ENCODE results near the gene KRTAP9-7.
"Not testable (repeated sequence)": the region's sequence is repeated elsewhere in the genome, so short reads cannot be mapped to it uniquely, and the experiment has no call there.

The KRTAP9-7 gene

GRCh38 chr17:41254861-41255260, 20.6 kb upstream of the KRTAP9-7 start:
- Histone ChIP-seq H3K36me3 (ENCODE audit: insufficient read depth, low read length) (no peaks in the 10 kb centered on the region), H3K4me1 (ENCODE audit: insufficient read depth, low read length) (no peaks in the 10 kb centered on the region), H3K9me3 (ENCODE audit: low read length) (no peaks in the 10 kb centered on the region), H3K9ac (ENCODE audit: low read length) (no peak overlapping the region), H3K27ac (ENCODE audit: low read depth, low read length) (no peak overlapping the region), H3K4me3 (ENCODE audit: low read depth in 1 of 2, low read length in 2 of 2) (no peak overlapping the region), H3K27me3 (ENCODE audit: control insufficient read depth in 1 of 2, insufficient read depth in 2 of 2, low read length in 2 of 2) (no peaks in the 10 kb centered on the region)

DNA sequence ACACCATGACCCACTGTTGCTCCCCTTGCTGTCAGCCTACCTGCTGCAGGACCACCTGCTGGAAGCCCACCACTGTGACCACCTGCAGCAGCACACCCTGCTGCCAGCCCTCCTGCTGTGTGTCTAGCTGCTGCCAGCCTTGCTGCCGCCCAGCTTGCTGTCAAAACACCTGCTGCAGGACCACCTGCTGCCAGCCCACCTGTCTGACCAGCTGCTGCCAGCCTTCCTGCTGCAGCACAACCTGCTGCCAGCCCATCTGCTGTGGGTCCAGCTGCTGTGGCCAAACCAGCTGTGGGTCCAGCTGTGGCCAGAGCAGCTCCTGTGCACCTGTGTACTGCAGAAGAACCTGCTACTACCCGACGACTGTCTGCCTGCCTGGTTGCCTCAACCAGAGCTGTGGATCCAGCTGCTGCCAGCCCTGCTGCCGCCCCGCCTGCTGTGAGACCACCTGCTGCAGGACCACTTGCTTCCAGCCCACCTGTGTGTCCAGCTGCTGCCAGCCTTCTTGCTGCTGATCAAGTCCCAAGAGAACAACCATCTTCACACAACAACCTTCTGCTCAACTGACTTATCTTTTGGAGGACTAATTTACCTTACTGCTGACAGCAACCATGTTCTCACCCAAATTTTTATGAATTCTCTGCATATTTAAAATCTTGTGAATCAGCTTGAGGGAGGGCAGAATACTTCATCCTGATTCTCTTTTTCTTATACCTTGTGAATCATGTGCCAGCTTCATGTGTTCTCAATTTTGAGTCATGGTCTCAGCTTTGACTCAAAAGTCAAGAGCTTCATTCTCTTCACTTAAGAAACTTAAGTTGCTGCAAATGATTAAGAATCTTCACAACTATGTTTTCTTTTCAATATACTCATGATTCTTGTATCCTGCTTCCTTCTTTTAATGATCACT, 19.9 kb upstream of the KRTAP9-7 start, which contains the start of gene KRTAP9-9:
Gene KRTAP9-9, plus strand, starts transcription at position 4 of the 910 bp plus-strand sequence.
- not testable (repeated sequence) for H3K27me3 ChIP-seq (ENCODE audit: control insufficient read depth in 1 of 2, insufficient read depth in 2 of 2, low read length in 2 of 2); H3K4me1 ChIP-seq (ENCODE audit: insufficient read depth, low read length); H3K36me3 ChIP-seq (ENCODE audit: insufficient read depth, low read length); H3K9me3 ChIP-seq (ENCODE audit: low read length); H3K9ac ChIP-seq (ENCODE audit: low read length); H3K27ac ChIP-seq (ENCODE audit: low read depth, low read length); H3K4me3 ChIP-seq (ENCODE audit: low read depth in 1 of 2, low read length in 2 of 2)

DNA sequence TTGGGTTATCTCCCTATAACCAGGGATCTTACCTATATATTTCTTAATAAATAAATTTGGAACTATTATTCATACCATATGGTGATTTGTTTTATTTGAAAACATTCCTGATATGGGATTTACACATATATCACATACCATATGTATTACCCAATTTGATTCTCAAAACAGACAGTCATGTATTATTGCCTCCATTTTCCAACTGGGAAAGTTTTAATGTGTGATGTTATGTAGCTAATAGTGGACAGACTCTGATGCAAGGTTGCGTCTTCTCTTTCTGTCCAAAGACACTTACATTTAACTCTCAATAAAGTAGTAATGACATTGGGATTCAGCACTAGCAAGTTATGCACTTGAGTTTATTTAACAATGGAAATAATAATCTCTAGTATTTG, 19.2 kb upstream of the KRTAP9-7 start:
- no peak overlapping the region for H3K4me3 ChIP-seq (ENCODE audit: low read depth in 1 of 2, low read length in 2 of 2)

DNA sequence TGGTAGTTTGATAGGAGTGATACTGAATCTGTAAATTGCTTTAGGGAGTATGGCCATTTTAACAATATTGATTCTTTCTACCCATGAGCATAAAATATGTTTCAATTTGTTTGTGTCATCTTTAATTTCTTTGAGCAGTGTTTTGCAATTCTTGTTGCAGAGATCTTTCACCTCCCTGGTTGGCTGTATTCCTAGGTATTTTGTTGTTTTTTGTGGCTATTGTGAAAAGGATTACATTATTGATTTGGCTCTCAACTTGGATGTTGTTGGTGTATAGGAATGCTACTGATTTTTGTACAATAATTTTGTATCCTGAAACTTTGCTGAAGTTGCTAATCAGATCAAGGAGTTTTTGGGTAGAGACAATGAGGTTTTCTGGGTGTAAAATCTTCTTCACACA, 17.1 kb upstream of the KRTAP9-7 start:
- H3K9ac ChIP-seq (ENCODE audit: low read length), result no peak overlapping the region
- no peaks in the 10 kb centered on the region for H3K9me3 ChIP-seq (ENCODE audit: low read length)
- H3K27me3 ChIP-seq (ENCODE audit: control insufficient read depth in 1 of 2, insufficient read depth in 2 of 2, low read length in 2 of 2), result no peaks in the 10 kb centered on the region
- H3K36me3 ChIP-seq (ENCODE audit: insufficient read depth, low read length), result no peaks in the 10 kb centered on the region
- no peak overlapping the region for H3K27ac ChIP-seq (ENCODE audit: low read depth, low read length)
- no peak overlapping the region for H3K4me3 ChIP-seq (ENCODE audit: low read depth in 1 of 2, low read length in 2 of 2)
- no peaks in the 10 kb centered on the region for H3K4me1 ChIP-seq (ENCODE audit: insufficient read depth, low read length)

More for the DNA sequence above, 19.2 kb upstream of the KRTAP9-7 start:
- no peak overlapping the region for H3K27ac ChIP-seq (ENCODE audit: low read depth, low read length)
- no peaks in the 10 kb centered on the region for H3K4me1 ChIP-seq (ENCODE audit: insufficient read depth, low read length)
- H3K9me3 ChIP-seq (ENCODE audit: low read length), result no peaks in the 10 kb centered on the region
- H3K36me3 ChIP-seq (ENCODE audit: insufficient read depth, low read length), result no peaks in the 10 kb centered on the region
- no peaks in the 10 kb centered on the region for H3K27me3 ChIP-seq (ENCODE audit: control insufficient read depth in 1 of 2, insufficient read depth in 2 of 2, low read length in 2 of 2)
- no peak overlapping the region for H3K9ac ChIP-seq (ENCODE audit: low read length)

- Histone ChIP-seq H3K36me3 (ENCODE audit: insufficient read depth, low read length) (no peaks in the 10 kb centered on the region), H3K27ac (ENCODE audit: low read depth, low read length) (no peak overlapping the region), H3K27me3 (ENCODE audit: control insufficient read depth in 1 of 2, insufficient read depth in 2 of 2, low read length in 2 of 2) (no peaks in the 10 kb centered on the region)
Measured at GRCh38 chr17:41263212-41263611, 12.3 kb upstream of the KRTAP9-7 start.

GRCh38 chr17:41264599-41264998, 10.9 kb upstream of the KRTAP9-7 start:
- no peak overlapping the region for H3K4me3 ChIP-seq (ENCODE audit: low read depth in 1 of 2, low read length in 2 of 2)
- no peaks in the 10 kb centered on the region for H3K4me1 ChIP-seq (ENCODE audit: insufficient read depth, low read length)
- H3K9ac ChIP-seq (ENCODE audit: low read length), result no peak overlapping the region
- H3K36me3 ChIP-seq (ENCODE audit: insufficient read depth, low read length), result no peaks in the 10 kb centered on the region
- no peak overlapping the region for H3K27ac ChIP-seq (ENCODE audit: low read depth, low read length)
- no peaks in the 10 kb centered on the region for H3K9me3 ChIP-seq (ENCODE audit: low read length)
- H3K27me3 ChIP-seq (ENCODE audit: control insufficient read depth in 1 of 2, insufficient read depth in 2 of 2, low read length in 2 of 2), result no peaks in the 10 kb centered on the region

More at GRCh38 chr17:41263212-41263611, 12.3 kb upstream of the KRTAP9-7 start:
- H3K9ac ChIP-seq (ENCODE audit: low read length), result no peak overlapping the region
- no peaks in the 10 kb centered on the region for H3K9me3 ChIP-seq (ENCODE audit: low read length)
- no peak overlapping the region for H3K4me3 ChIP-seq (ENCODE audit: low read depth in 1 of 2, low read length in 2 of 2)
- H3K4me1 ChIP-seq (ENCODE audit: insufficient read depth, low read length), result no peaks in the 10 kb centered on the region

GRCh38 chr17:41265078-41265477, 10.4 kb upstream of the KRTAP9-7 start, which contains the start of gene KRTAP9-6:
KRTAP9-6 (plus strand) TSS chr17:41265378; CDS start chr17:41265378, 0 bp downstream.
- no peak within 1 kb of the TSS for H3K4me3 ChIP-seq (ENCODE audit: low read depth in 1 of 2, low read length in 2 of 2)
- H3K9ac ChIP-seq (ENCODE audit: low read length), result no peak within 1 kb of the TSS
- no peaks in the 10 kb centered on the region for H3K36me3 ChIP-seq (ENCODE audit: insufficient read depth, low read length)
- no peaks in the 10 kb centered on the region for H3K27me3 ChIP-seq (ENCODE audit: control insufficient read depth in 1 of 2, insufficient read depth in 2 of 2, low read length in 2 of 2)
- no peaks in the 10 kb centered on the region for H3K4me1 ChIP-seq (ENCODE audit: insufficient read depth, low read length)
- H3K27ac ChIP-seq (ENCODE audit: low read depth, low read length), result no peak within 1 kb of the TSS
- no peaks in the 10 kb centered on the region for H3K9me3 ChIP-seq (ENCODE audit: low read length)

DNA sequence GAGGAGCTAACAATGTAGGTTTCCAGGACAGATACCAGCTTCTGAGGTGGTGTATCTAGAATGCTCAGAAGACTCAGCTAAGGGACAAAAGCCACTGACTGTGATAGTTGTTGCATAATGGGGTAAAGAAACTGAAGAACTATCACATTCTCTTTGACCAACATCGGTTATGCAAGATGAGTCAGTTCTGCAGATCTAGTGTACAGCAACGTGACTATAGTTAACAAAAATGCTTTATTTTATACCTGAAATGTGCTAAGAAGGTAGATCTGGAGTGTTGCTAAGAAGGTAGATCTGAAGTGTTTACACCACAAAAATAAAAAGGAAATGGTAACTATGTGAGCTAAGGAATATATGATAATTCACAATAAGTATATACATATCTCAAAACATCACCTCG, 7.8 kb upstream of the KRTAP9-7 start:
- Histone ChIP-seq H3K36me3 (ENCODE audit: insufficient read depth, low read length) (no peaks in the 10 kb centered on the region), H3K9ac (ENCODE audit: low read length) (no peak overlapping the region), H3K4me1 (ENCODE audit: insufficient read depth, low read length) (no peaks in the 10 kb centered on the region), H3K27me3 (ENCODE audit: control insufficient read depth in 1 of 2, insufficient read depth in 2 of 2, low read length in 2 of 2) (no peaks in the 10 kb centered on the region), H3K9me3 (ENCODE audit: low read length) (no peaks in the 10 kb centered on the region), H3K4me3 (ENCODE audit: low read depth in 1 of 2, low read length in 2 of 2) (no peak overlapping the region), H3K27ac (ENCODE audit: low read depth, low read length) (no peak overlapping the region)

DNA sequence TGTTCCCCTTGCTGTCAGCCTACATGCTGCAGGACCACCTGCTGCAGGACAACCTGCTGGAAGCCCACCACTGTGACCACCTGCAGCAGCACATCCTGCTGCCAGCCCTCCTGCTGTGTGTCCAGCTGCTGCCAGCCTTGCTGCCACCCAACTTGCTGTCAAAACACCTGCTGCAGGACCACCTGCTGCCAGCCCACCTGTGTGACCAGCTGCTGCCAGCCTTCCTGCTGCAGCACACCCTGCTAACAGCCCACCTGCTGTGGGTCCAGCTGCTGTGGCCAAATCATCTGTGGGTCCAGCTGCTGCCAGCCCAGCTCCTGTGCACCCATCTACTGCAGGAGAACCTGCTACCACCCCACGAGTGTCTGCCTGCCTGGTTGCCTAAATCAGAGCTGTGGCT, 4.2 kb upstream of the KRTAP9-7 start:
- H3K36me3 ChIP-seq (ENCODE audit: insufficient read depth, low read length), result not testable (repeated sequence)

DNA sequence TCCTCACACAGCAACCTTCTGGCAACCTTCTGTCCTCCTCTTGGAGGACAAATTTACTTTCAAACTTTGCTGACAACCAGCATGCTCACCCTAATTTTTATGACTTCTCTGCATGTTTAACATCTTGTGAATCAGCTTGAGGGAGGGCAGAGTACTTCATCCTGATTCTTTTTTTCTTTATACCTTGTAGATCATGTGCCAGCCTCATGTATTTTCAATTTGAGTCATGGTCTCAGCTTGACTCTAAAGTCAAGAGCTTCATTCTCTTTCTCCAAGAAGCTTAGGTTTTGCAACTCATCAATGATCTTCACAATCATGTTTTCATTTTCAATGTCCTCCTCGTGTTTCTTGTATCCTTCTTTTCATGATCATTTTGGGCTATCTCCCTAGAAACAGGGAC, 3.6 kb upstream of the KRTAP9-7 start:
- Histone ChIP-seq H3K9ac (ENCODE audit: low read length) (no peak overlapping the region), H3K27ac (ENCODE audit: low read depth, low read length) (no peak overlapping the region), H3K36me3 (ENCODE audit: insufficient read depth, low read length) (no peaks in the 10 kb centered on the region), H3K9me3 (ENCODE audit: low read length) (no peaks in the 10 kb centered on the region), H3K27me3 (ENCODE audit: control insufficient read depth in 1 of 2, insufficient read depth in 2 of 2, low read length in 2 of 2) (no peaks in the 10 kb centered on the region), H3K4me1 (ENCODE audit: insufficient read depth, low read length) (no peaks in the 10 kb centered on the region), H3K4me3 (ENCODE audit: low read depth in 1 of 2, low read length in 2 of 2) (no peak overlapping the region)

More for the DNA sequence above, 4.2 kb upstream of the KRTAP9-7 start:
- not testable (repeated sequence) for H3K4me1 ChIP-seq (ENCODE audit: insufficient read depth, low read length); H3K4me3 ChIP-seq (ENCODE audit: low read depth in 1 of 2, low read length in 2 of 2); H3K9me3 ChIP-seq (ENCODE audit: low read length); H3K9ac ChIP-seq (ENCODE audit: low read length); H3K27ac ChIP-seq (ENCODE audit: low read depth, low read length); H3K27me3 ChIP-seq (ENCODE audit: control insufficient read depth in 1 of 2, insufficient read depth in 2 of 2, low read length in 2 of 2)

DNA sequence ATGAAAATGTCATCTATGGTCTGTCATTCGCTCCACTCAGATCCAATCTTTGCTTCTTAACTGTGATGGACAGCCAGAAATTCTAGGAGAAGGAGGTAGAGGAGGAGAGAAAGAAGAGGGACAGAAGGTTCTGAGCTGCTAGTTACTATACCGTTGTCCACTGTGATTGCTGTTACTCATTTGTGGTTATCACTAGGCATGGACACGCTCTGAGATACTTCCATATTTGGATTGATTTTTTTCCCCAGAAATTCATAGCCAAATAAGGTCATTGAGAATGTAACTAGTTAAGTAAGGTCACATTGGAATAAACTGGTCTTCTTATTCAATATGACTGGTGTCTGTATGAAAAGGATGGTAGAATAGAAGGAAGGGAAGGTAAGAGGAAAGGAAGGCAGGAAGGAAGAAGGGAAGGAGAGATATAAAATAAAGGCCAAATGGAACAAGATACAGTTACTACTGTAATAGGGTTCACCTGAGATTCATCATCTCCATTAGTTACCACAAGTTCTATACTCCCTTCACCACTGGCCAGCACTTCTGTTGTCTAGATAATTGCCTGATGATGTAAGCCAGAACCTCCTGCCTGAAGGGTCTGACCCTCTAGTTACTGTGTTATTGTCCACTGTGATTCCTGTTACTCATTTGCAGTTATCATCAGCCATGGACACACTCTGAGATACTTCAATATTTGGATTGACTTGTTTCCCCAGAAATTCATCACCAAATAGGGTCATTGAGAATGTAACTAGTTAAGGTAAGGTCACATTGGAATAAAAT, 2.9 kb downstream of the KRTAP9-7 start:
- no peak overlapping the region for H3K4me3 ChIP-seq (ENCODE audit: low read depth in 1 of 2, low read length in 2 of 2)
- H3K4me1 ChIP-seq (ENCODE audit: insufficient read depth, low read length), result no peaks in the 10 kb centered on the region
- no peak overlapping the region for H3K9ac ChIP-seq (ENCODE audit: low read length)
- H3K27me3 ChIP-seq (ENCODE audit: control insufficient read depth in 1 of 2, insufficient read depth in 2 of 2, low read length in 2 of 2), result no peaks in the 10 kb centered on the region
- H3K9me3 ChIP-seq (ENCODE audit: low read length), result no peaks in the 10 kb centered on the region
- no peaks in the 10 kb centered on the region for H3K36me3 ChIP-seq (ENCODE audit: insufficient read depth, low read length)
- no peak overlapping the region for H3K27ac ChIP-seq (ENCODE audit: low read depth, low read length)
